ENCODE data around the gene CLTC.

- TF ChIP-seq CTCF (IDR thresholded peaks at IDR 0.05 in 8 of 11, conservative IDR thresholded peaks at IDR 0.05 in 3 of 11) (no peak), POLR2A (IDR thresholded peaks at IDR 0.05) (no peak), POLR2AphosphoS5 (IDR thresholded peaks at IDR 0.05) (no peak)
These were observed 47.3 kb upstream of the CLTC start for GRCh38 chr17:59572301-59572924.

All from spleen (tissue), 7 donors.